B cell (primary cell): ENCODE data around the gene TIMM8B.

Source experiments
- CTCF ChIP-seq: fragments of 200-600 bp; IDR thresholded peaks from one replicate; pipeline ENCODE4 v1.8.0; 2022; ENCODE audit warnings: antibody characterized with exemption, mild to moderate bottlenecking
- EZH2 ChIP-seq: IDR thresholded peaks from 2 replicates; pipeline ENCODE4 v1.6.1; 2012; ENCODE audit warnings: borderline replicate concordance, low read depth, mild to moderate bottlenecking, moderate library complexity, low read length; ENCODE audit not compliant: insufficient read depth, poor library complexity, severe bottlenecking

GRCh38 chr11:112106070-112106469, 19.5 kb upstream of the TIMM8B start:
- TF ChIP-seq CTCF: no peak
- no peak for TF ChIP-seq EZH2
